ENCODE results near the gene MRPL9.

The MRPL9 gene

GRCh38 chr1:151763990-151764389, 694 bp upstream of the MRPL9 start:
- Histone ChIP-seq H3K4me3 (ENCODE audit: low read depth, low read length) (peak overlapping the region; percentile 79), H3K36me3 (peaks cover 26% of the 10 kb centered on the region), H3K4me1 (no peaks in the 10 kb centered on the region), H3K27me3 (no peaks in the 10 kb centered on the region), H3K9me3 (no peaks in the 10 kb centered on the region)
- DNase-seq = no peak
- TF ChIP-seq, protein P1, sequence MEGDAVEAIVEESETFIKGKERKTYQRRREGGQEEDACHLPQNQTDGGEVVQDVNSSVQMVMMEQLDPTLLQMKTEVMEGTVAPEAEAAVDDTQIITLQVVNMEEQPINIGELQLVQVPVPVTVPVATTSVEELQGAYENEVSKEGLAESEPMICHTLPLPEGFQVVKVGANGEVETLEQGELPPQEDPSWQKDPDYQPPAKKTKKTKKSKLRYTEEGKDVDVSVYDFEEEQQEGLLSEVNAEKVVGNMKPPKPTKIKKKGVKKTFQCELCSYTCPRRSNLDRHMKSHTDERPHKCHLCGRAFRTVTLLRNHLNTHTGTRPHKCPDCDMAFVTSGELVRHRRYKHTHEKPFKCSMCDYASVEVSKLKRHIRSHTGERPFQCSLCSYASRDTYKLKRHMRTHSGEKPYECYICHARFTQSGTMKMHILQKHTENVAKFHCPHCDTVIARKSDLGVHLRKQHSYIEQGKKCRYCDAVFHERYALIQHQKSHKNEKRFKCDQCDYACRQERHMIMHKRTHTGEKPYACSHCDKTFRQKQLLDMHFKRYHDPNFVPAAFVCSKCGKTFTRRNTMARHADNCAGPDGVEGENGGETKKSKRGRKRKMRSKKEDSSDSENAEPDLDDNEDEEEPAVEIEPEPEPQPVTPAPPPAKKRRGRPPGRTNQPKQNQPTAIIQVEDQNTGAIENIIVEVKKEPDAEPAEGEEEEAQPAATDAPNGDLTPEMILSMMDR (IDR thresholded peaks at IDR 0.05; ENCODE audit: low read depth, low read length) = no peak

DNA sequence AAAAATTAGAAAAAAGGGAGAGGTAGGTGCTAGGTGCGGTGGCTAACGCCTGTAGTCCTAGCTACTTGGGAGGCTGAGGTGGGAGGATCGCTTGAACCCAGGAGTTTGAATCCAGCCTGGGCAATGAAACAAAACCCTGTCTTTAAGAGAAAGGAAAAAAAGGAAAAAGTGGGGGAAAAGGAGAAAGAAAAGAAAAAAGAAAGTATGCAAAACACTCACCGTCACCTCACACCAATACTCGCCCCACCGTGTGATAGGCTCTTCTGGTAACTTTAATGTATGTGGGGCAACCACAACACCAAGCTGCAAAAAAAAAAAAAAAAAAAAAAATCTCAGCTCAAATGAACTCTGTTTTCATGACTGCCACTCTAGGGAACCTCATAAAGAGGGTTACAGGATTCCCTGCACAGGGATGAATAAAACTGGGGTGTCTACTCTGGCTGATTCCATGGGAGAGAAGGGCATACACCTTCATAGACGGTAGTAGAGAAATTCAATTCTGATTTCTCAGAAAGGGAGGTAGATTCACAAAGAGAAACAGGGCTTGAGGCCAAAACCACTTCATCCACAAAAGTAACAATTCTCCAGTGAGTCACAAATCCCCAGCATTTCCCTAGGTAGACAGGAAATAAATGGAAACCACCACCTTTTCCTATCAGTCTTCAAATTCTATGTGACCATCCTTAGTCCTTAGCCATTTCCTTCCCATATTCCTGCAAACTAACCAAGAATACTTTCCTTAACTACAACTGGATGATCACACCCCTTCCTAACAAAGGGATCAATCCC, 2.5 kb downstream of the MRPL9 start:
- DNase-seq = no peak
- H3K27me3 ChIP-seq = no peaks in the 10 kb centered on the region
- TF ChIP-seq, protein P1 (IDR thresholded peaks at IDR 0.05; ENCODE audit: low read depth, low read length) = no peak
- no peaks in the 10 kb centered on the region for H3K9me3 ChIP-seq
- H3K36me3 ChIP-seq = peaks cover 30% of the 10 kb centered on the region
- H3K4me3 ChIP-seq (ENCODE audit: low read depth, low read length) = no peak overlapping the region
- H3K4me1 ChIP-seq = no peaks in the 10 kb centered on the region

- H3K4me1 ChIP-seq = no peaks in the 10 kb centered on the region
- TF ChIP-seq, protein P1 (IDR thresholded peaks at IDR 0.05; ENCODE audit: low read depth, low read length) = no peak
- no peaks in the 10 kb centered on the region for H3K27me3 ChIP-seq
- peaks cover 30% of the 10 kb centered on the region for H3K36me3 ChIP-seq
- no peak for DNase-seq
- no peaks in the 10 kb centered on the region for H3K9me3 ChIP-seq
- H3K4me3 ChIP-seq (ENCODE audit: low read depth, low read length) = no peak overlapping the region
These were observed 4.1 kb downstream of the MRPL9 start for GRCh38 chr1:151759241-151759640.

- Histone ChIP-seq H3K36me3 (peaks cover 18% of the 10 kb centered on the region), H3K4me1 (no peaks in the 10 kb centered on the region), H3K9me3 (no peaks in the 10 kb centered on the region), H3K27me3 (peaks cover 4% of the 10 kb centered on the region; the same call in 1 of the 2 replicates), H3K4me3 (ENCODE audit: low read depth, low read length) (no peak overlapping the region)
- TF ChIP-seq, protein P1 (IDR thresholded peaks at IDR 0.05; ENCODE audit: low read depth, low read length) = no peak
- DNase-seq = no peak
These were observed 7.0 kb downstream of the MRPL9 start for GRCh38 chr1:151756291-151756690.

GRCh38 chr1:151741516-151741915, 21.8 kb downstream of the MRPL9 start:
- H3K36me3 ChIP-seq = no peaks in the 10 kb centered on the region
- TF ChIP-seq, protein P1 (IDR thresholded peaks at IDR 0.05; ENCODE audit: low read depth, low read length) = no peak
- no peaks in the 10 kb centered on the region for H3K4me1 ChIP-seq
- H3K4me3 ChIP-seq (ENCODE audit: low read depth, low read length) = no peak overlapping the region
- H3K27me3 ChIP-seq = peaks cover 12% of the 10 kb centered on the region
- no peak for DNase-seq
- peaks cover 6% of the 10 kb centered on the region for H3K9me3 ChIP-seq

GRCh38 chr1:151739590-151740355, 23.5 kb downstream of the MRPL9 start:
- no peaks in the 10 kb centered on the region for H3K36me3 ChIP-seq
- TF ChIP-seq, protein P1 (IDR thresholded peaks at IDR 0.05; ENCODE audit: low read depth, low read length) = no peak
- peaks cover 7% of the 10 kb centered on the region for H3K27me3 ChIP-seq
- H3K9me3 ChIP-seq = peaks cover 6% of the 10 kb centered on the region
- no peaks in the 10 kb centered on the region; the same call in 1 of the 2 replicates for H3K4me1 ChIP-seq
- DNase-seq = no peak
- no peak overlapping the region for H3K4me3 ChIP-seq (ENCODE audit: low read depth, low read length)
